ENCODE data around the gene CDH6.

Gene CDH6

GRCh38 chr5:31193591-31194467, at the start of gene CDH6:
Gene CDH6, plus strand, starts transcription at chr5:31193686. Its CDS starts 73,788 bp downstream, at chr5:31267474.
- ATAC-seq = no peak

DNA sequence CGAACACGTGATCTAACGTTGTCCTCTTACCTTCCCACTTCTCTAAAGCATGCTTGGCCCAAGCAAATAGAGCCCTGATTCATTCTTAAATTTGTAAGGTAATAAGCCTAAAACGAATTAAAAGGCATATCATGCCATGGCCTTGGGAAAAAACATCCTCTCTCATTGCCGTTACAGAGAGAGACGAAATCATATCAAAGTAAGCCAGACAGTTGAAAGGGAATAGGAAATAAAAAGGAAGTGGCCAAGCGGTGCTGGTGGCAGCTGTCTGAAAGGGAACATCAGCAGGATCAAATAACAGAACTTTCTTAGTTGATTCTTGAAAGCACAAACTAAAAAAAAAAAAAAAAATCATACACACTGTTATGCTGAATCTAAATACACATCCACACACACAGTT, 49.1 kb upstream of the CDH6 start:
- ATAC-seq = no peak

DNA sequence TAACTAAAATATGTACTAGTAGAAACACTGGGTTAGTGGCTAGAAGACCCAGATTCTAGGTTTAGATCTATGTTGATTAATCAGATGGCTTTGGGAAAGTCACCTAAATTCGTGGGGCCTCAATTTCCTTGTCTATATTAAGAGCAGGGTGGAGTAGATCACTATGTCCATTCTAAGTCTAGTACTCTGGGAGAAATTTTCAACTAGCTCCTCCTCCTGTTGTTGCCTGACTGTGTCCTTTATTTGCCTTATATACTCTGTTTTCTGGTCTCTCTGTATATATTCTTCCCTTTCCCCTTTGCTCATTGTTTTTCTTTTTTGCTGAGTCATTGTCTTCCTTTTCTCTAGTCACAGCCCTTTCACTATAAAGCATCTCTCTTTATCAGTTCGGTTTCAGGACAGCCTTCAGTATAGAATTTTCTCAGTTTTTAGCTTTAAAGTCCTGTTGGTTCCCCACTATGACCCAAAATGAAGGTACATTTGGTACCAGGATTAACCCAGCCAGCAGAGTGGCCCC, 44.5 kb upstream of the CDH6 start:
- no peak for ATAC-seq

- no peak for ATAC-seq
Measured at GRCh38 chr5:31153521-31153920, 40.0 kb upstream of the CDH6 start.

GRCh38 chr5:31156631-31157160, 36.8 kb upstream of the CDH6 start:
- no peak for ATAC-seq

GRCh38 chr5:31157720-31158119, 35.8 kb upstream of the CDH6 start:
- no peak for ATAC-seq

DNA sequence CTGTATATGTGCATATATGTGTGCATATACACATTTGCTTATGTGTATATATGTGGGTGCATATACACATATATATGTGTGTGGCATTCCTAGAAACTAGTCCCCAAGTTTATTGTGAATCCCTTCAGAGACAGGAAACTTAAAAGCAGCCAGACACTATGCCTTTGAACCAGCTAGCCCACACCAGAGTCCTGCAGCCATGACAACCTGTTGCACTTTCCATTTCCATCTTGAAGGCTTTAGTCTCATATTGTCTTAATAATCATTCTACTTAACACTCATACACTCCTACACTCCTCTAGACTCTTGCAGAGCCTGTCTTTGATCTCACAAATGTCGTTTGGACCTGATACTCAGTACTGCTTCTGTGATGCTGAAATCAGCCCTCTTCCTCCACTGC, 34.8 kb upstream of the CDH6 start:
- ATAC-seq = no peak

DNA sequence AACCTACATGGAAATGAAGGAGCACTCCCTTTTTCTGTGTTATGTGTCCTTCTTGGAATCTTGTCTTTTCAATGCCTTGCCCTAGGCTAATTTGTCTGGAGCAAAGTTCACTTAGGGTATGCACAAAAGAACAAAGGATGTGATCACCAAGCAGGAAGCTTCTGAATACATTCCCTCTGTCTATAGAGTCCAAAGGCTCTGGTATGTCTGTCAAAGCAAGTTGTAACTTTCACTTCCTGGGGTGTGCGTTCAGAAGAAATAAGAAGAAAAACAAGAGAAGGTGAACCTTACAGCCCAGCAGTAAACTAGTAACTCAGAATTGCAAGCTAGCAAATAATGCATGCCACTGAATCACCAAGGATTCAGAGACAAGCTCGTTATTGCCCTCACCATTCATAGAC, 31.7 kb upstream of the CDH6 start:
- no peak for ATAC-seq

GRCh38 chr5:31165729-31166128, 27.8 kb upstream of the CDH6 start:
- no peak for ATAC-seq

GRCh38 chr5:31169379-31169778, 24.1 kb upstream of the CDH6 start:
- no peak for ATAC-seq

GRCh38 chr5:31172881-31173280, 20.6 kb upstream of the CDH6 start:
- ATAC-seq = no peak

- ATAC-seq = no peak
Measured at GRCh38 chr5:31173614-31174013, 19.9 kb upstream of the CDH6 start.

GRCh38 chr5:31181376-31181987, 12.0 kb upstream of the CDH6 start:
- ATAC-seq = no peak

DNA sequence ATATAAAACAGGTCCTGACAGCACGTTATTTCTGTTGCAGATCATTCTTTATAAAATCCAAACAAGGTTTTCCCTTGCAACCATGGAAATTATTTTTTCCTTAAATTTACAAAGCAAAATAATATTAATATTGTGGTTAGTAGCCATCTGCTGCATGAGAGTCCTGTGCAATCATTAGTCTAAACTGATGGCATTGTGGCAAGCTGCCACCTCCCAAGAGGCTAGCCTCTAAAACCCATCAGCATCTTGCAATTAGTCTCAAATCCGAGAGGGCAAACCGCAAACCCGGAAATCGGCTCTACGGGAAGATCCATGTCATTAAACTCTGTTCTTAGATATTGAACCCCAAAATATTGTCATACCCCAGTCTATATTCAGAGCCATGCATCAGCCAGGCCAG, 11.3 kb upstream of the CDH6 start:
- ATAC-seq = no peak

DNA sequence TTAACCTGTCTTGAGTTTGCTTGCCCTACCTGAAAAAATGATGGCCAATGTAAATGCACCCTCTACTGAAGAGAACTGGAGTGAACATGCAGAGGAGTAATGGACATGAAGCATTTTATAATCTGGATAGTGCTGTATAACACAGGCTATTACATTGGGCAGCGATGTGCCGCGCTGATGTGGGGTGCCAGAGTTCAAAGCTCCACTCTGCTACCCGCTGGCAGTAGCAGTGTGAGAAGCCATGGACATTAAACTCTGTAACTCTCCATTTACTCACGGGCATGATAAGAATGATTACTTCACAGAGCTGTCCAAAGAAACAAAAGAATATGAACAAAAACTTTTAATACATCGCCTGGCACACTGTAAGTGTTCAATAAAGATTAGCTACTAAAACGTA, 7.5 kb upstream of the CDH6 start:
- no peak for ATAC-seq

GRCh38 chr5:31186672-31187267, 6.7 kb upstream of the CDH6 start:
- ATAC-seq = no peak

DNA sequence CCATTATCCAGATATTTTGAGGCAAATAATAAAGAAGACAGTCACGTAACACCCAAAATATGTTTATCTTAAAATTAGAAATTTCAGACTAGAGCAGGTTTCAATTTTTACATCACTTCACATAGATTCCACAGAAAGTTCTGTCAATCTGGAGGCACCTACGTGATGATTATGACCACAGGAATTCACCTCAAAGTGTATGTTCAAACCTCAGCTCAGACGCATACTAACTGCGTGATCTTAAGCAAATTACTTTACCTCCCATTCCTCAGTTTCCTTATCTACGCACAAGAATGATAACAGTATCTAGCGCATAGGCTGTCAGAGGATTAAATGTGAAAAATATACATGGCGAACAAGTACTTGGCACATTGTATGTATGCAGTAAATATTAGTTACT, 5.9 kb upstream of the CDH6 start:
- no peak for ATAC-seq

DNA sequence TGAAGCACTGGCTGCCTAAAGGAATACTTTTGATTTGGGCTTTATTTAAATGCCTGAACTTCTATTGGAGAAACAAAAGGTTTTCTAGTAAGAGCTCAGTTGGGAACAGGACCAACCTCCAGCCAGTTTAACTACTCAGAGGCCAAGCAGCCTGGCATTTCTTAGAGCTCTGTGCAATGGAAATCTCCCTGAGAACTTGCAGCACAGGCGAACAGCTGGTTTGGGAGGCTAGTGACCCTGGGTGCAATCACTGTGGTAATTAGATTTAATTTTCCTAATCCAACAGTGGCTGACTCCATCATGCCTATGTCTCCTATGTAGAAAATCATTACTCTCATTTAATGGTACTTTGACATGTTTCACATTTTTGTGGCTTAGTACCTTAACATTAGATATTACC, 1.0 kb upstream of the CDH6 start:
- no peak for ATAC-seq

DNA sequence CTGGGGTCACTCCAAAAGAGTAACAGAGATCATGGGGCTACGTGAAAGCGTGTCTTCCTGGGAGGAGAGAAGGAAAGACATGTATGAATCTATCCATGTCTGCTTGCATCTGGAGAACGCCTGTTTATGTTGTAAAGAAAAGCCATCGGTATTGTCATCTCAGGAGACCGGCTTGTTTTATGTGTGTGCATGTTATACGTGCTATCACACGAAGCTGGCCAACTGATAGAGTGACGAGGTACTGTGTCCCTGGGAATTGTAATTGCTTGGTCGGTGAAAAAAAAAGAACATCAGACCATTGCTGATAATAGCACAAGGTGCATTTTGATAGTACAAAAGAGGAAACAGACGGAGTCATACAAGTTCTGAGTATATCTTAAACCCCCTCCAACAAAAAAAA, 370 bp upstream of the CDH6 start:
- no peak for ATAC-seq

DNA sequence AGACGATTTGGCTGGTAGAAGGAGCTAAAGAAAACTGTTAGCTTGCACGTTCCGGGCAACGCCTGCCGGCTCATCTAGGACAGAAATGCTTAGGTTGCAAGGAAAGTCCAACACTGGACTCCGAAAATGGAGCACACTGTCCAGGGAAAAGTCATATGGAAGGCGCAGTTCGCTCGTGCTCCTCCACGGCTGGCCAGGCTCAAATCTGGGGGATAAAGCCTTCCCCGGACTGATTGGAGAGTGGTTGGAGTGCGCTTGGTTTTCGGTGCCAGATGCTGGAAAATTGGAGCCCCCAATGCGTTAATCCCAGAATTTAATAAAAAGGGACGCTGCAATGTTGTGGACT, 955 bp downstream of the CDH6 start:
- no peak for ATAC-seq

DNA sequence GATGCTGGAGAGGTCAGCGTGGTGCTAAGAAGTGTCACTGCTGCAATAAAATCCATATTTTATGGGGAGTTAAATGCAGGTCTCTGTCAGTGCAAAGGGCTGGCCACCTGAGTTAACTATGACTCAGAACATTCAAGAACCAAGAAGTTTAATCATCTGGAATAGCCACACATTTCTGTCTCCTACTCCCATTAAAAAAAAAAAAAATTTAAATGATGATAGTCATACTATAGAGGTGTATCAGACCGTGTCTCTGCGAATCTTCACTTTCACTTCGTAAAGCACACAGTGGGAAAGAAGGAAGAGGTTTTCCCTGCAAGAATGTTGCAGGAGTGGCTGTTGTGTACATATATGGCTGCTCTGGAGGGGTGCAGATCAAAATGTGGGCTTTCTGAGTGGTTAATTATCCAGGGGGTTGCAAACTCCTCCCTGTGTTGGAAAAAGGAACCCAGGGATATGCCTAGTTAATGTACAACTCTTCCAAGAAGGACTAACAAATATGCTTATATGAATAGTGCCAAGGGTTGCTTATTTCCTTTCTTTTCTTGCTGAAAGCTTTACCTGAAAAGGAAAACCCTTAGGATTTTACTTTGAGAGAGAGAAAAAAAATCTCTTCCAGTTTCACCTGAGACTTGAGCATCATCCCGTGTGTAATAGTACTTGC, 1.5 kb downstream of the CDH6 start:
- ATAC-seq = no peak

- no peak for ATAC-seq
Measured at GRCh38 chr5:31196309-31196708, 2.8 kb downstream of the CDH6 start.

DNA sequence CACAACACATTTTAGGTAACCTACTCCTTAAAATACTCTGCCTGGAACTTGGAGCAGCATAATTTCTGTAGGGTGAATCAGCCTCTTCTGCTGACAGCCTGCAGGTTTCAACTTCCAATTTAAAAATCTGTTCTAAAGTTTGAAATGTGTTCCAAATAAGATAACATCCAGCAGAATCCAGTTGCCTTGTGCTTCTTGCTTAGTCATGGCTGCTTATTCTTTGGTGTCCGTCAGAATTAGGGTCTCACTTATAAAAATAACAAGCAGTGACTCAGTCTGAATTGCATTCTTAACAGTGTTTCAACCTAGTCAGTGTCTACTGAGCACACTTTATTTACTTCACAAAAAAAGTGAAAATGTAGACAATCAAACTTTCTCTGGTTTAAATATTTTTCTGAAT, 3.7 kb downstream of the CDH6 start:
- no peak for ATAC-seq

Data from activated CD4-positive, CD25-positive, alpha-beta regulatory T cell treated with anti-CD3 and anti-CD28 coated beads, Interleukin-2, amount 50 U/mL, for 24 hours (primary cell).